ENCODE data around the gene ARHGAP26. TPM values are rescaled to one million over a fixed set of nuclear protein-coding genes. Genes with fewer than 3 reads are reported as not detected.
A peak's percentile ranks its signal among the peaks of the same experiment; 100 is the strongest.

ARHGAP26 gene
- total and polyA plus RNA-seq, 12 donors, result 7.5 to 45.8 (median 37.2) TPM

DNA sequence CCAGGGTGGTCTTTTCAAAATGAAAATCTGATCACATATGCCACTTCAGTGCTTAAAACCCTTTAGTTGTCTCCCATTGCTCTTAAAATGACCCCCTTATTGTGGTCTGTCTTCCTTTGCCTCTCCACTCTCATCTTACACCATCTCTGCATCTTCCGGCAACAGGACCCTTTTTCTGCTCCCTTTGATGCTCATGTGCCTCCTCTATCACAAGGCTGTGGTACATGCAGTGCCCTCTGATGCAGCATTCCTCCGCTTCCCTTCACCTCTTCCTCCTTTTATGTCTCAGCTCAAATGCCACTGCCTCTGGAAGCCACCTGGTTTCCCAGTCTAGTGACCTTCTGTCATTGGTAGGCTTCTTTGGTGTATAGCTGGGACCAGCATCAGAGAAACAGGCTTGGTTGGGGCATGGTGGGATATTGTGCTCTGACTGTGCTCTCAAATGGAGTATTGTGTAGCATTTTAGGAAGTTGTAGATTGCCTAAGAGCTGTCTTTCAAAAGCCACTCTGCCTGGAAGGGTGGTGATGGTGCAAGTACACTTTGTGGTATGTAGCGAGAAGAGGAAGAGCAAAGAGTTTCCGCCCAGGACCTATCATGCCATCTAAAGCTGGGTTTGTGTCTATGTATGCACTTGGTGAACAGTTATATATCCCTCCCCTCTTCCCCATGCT lies 28.1 kb downstream of the ARHGAP26 start:
- Histone ChIP-seq H3K27ac (peak overlapping the region in 4 of 10 donors; percentile 25 to 91 (median 52)), H3K27me3 (no peaks in the 10 kb centered on the region), H3K4me1 (peaks cover 9 to 96% (median 77%) of the 10 kb centered on the region in 9 donors), H3K36me3 (no peaks in the 10 kb centered on the region), H3K4me3 (peak overlapping the region in 1 of 10 donors; percentile 13), H3K9me3 (no peaks in the 10 kb centered on the region)
- TF ChIP-seq, protein P1, sequence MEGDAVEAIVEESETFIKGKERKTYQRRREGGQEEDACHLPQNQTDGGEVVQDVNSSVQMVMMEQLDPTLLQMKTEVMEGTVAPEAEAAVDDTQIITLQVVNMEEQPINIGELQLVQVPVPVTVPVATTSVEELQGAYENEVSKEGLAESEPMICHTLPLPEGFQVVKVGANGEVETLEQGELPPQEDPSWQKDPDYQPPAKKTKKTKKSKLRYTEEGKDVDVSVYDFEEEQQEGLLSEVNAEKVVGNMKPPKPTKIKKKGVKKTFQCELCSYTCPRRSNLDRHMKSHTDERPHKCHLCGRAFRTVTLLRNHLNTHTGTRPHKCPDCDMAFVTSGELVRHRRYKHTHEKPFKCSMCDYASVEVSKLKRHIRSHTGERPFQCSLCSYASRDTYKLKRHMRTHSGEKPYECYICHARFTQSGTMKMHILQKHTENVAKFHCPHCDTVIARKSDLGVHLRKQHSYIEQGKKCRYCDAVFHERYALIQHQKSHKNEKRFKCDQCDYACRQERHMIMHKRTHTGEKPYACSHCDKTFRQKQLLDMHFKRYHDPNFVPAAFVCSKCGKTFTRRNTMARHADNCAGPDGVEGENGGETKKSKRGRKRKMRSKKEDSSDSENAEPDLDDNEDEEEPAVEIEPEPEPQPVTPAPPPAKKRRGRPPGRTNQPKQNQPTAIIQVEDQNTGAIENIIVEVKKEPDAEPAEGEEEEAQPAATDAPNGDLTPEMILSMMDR (IDR thresholded peaks at IDR 0.05), result no peak
- intact Hi-C loops (cut with DNase I), result no loop called here
- 89 to 95% methylated on average over 4 of the region's 4 CpGs for WGBS, 2 donors
- DNase-seq (no peak), ATAC-seq (peak; percentile 42 to 75 (median 60))

DNA sequence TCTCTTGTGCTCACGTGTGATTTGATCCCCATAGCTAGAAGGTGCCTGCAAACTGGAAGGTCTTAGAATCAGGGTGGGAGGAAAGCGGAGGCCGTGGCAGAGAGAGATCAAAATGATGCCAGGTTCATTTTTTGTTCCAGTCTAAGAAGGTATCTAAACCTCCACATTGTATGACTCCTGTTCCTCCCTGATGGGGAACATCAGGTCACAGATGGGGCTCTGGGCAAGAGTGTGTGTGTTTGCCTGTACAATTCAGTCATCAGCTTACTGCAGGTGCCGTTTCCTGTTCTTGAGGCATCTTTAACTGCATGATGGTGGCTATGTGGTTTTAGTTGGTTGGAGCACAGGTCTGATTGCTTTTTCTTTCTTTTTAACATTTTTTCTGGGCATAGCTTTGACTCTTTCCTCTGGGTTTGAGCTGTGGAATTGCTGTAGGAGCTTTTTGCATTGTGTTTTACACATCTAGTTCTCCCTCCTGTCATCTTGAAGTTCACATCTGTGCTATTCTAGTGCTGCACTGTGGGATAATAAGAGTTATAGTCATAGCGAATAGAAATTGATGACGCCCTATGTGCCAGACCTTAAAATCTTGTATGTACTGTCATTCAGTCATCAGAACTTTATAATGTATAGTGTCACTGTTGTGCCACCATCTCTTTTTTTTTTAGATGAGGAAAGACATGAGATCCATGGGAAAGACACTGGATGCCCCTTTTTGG lies 30.8 kb downstream of the ARHGAP26 start:
- Histone ChIP-seq H3K4me1 (peaks cover 0 to 97% (median 68%) of the 10 kb centered on the region in 9 donors), H3K27ac (peak overlapping the region in 3 of 10 donors; percentile 12 to 91 (median 20)), H3K27me3 (no peaks in the 10 kb centered on the region), H3K4me3 (no peak overlapping the region), H3K9me3 (no peaks in the 10 kb centered on the region), H3K36me3 (no peaks in the 10 kb centered on the region)
- WGBS, 2 donors, result 91 to 92% methylated on average over 6 of the region's 6 CpGs
- intact Hi-C loops (cut with DNase I), result no loop called here
- DNase-seq (no peak), ATAC-seq (no peak)
- TF ChIP-seq, protein P1 (IDR thresholded peaks at IDR 0.05), result no peak

DNA sequence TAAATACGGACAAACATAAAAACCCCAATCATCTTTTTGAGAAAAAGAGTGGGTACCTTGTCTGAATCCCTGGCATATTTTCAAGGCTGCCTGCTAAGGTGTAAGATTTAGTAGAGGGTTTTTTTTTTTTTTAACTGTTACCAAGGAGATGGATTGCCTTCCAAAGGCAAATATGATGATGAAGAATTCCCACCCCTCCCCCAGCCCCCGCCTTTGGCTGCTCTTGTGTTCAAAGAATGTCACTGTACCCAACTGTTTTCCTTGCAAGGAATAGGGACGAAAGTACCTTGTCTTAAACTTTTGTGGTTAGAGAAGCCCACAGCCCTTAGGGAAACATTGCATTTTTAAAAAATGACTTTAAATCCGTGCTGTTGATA lies 31.3 kb downstream of the ARHGAP26 start:
- ATAC-seq (no peak), DNase-seq (no peak)
- Histone ChIP-seq H3K27ac (peak overlapping the region in 4 of 10 donors; percentile 79 to 91 (median 84)), H3K36me3 (no peaks in the 10 kb centered on the region), H3K4me1 (peaks cover 0 to 97% (median 64%) of the 10 kb centered on the region in 9 donors), H3K27me3 (no peaks in the 10 kb centered on the region), H3K4me3 (no peak overlapping the region), H3K9me3 (no peaks in the 10 kb centered on the region)
- intact Hi-C loops (cut with DNase I), result no loop called here
- 90 to 91% methylated on average over 4 of the region's 4 CpGs for WGBS, 2 donors
- TF ChIP-seq, protein P1 (IDR thresholded peaks at IDR 0.05), result no peak

DNA sequence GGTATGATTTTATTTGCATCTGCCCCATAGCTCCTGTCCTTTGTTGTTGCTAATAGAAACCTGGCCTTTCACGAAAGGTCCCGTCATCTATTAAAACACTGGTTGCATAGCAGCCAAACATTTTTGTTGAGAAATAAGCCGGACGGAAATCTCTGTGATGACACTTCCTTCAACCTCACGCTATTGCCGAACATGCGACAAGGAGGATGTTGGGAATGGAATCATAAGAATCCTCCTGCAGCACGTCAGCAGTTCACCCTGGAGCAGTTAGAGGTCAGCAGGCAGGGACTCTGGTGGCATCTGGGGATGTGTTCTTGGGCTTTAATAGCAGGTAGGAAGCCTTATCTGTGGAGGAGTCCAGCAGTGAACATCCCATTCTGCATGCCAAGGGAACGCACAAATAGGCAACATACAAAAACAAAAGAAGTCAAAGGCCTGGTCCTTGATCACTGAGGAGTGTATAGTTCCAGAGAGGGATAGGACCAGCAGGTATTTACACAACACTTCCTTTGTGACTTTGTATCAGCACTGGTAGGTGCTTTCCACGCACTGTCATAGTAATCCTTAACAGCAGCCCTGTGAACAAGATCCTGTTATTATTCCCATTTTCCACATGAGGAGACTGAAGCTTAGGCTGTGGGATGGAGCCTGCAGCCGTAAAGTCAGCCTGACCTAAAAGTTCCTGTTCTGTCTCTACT lies 33.4 kb downstream of the ARHGAP26 start:
- intact Hi-C loops (cut with DNase I), result no loop called here
- DNase-seq (peak in 1 of 2 donors; percentile 82), ATAC-seq (peak; percentile 60 to 91 (median 86))
- Histone ChIP-seq H3K27me3 (no peaks in the 10 kb centered on the region), H3K4me3 (no peak overlapping the region), H3K9me3 (no peaks in the 10 kb centered on the region), H3K36me3 (no peaks in the 10 kb centered on the region), H3K4me1 (peaks cover 4 to 99% (median 65%) of the 10 kb centered on the region in 9 donors), H3K27ac (peak overlapping the region in 9 of 10 donors; percentile 46 to 91 (median 82))
- TF ChIP-seq, protein P1 (IDR thresholded peaks at IDR 0.05), result no peak
- 30% methylated on average over 11 of the region's 11 CpGs for WGBS, 2 donors

Data from heart right ventricle (tissue), 16 donors.